Measurements from ENCODE around the gene SYT8. TPM values are rescaled to one million over a fixed set of nuclear protein-coding genes. Genes with fewer than 3 reads are reported as not detected.

Gene SYT8
- total and polyA plus RNA-seq, 2 experiments from 2014 or later = not detected

- Histone ChIP-seq H3K4me1 (ENCODE audit: insufficient read depth) (no peaks in the 10 kb centered on the region), H3F3A (ENCODE audit: insufficient read depth) (no peaks in the 10 kb centered on the region), H3K36me3 (ENCODE audit: low read depth) (no peaks in the 10 kb centered on the region), H3K4me3 (no peak overlapping the region), H3K9ac (no peak overlapping the region), H3K27ac (no peak overlapping the region), H3K9me2 (ENCODE audit: insufficient read depth) (no peaks in the 10 kb centered on the region), H2AFZ (no peak overlapping the region), H4K20me1 (ENCODE audit: insufficient read depth) (no peaks in the 10 kb centered on the region), H3K79me2 (ENCODE audit: insufficient read depth) (no peaks in the 10 kb centered on the region), H3K9me3 (ENCODE audit: low read depth) (no peaks in the 10 kb centered on the region), H3K4me2 (ENCODE audit: unreplicated experiment) (no peak overlapping the region), H3K27me3 (replicated peaks; ENCODE audit: insufficient read depth) (no peaks in the 10 kb centered on the region)
- no peak for DNase-seq
- TF ChIP-seq EZH2phosphoT487 (IDR thresholded peaks at IDR 0.05; ENCODE audit: insufficient read depth, low read depth) (no peak), EZH2 (IDR thresholded peaks at IDR 0.05; ENCODE audit: insufficient read depth, poor library complexity, severe bottlenecking) (no peak)
- in situ Hi-C loops (cut with MboI) = loop anchor here (25.0 kb wide), 1 partner anchor 307 kb away; the partner anchor contains the start of genes INS and TH
- 68 to 75% methylated on average over 25 to 26 of the region's 26 CpGs for WGBS, 2 experiments (ENCODE audit: low coverage in 1 of 2, low lambda C conversion rate in 2 of 2, missing lambda C conversion rate in 2 of 2)
Observed at GRCh38 chr11:1854949-1855885, 20.4 kb downstream of the SYT8 start.

- no peaks in the 10 kb centered on the region for H3K9me3 ChIP-seq (ENCODE audit: low read depth)
- no peak overlapping the region for H3K4me3 ChIP-seq
- no peak overlapping the region for H3K27ac ChIP-seq
- H3K4me1 ChIP-seq (ENCODE audit: insufficient read depth) = no peaks in the 10 kb centered on the region
- DNase-seq = no peak
- H3K36me3 ChIP-seq (ENCODE audit: low read depth) = no peaks in the 10 kb centered on the region
- no peaks in the 10 kb centered on the region for H3K9me2 ChIP-seq (ENCODE audit: insufficient read depth)
- H3K4me2 ChIP-seq (ENCODE audit: unreplicated experiment) = no peak overlapping the region
- no peak overlapping the region for H2AFZ ChIP-seq
- no peak overlapping the region for H3K9ac ChIP-seq
- no peaks in the 10 kb centered on the region for H4K20me1 ChIP-seq (ENCODE audit: insufficient read depth)
- H3K79me2 ChIP-seq (ENCODE audit: insufficient read depth) = no peaks in the 10 kb centered on the region
- no peaks in the 10 kb centered on the region for H3F3A ChIP-seq (ENCODE audit: insufficient read depth)
- in situ Hi-C loops (cut with MboI) = loop anchor here (25.0 kb wide), 1 partner anchor 306 kb away; the partner anchor contains the start of genes INS and TH
- TF ChIP-seq EZH2 (IDR thresholded peaks at IDR 0.05; ENCODE audit: insufficient read depth, poor library complexity, severe bottlenecking) = no peak
- no peak for TF ChIP-seq EZH2phosphoT487 (IDR thresholded peaks at IDR 0.05; ENCODE audit: insufficient read depth, low read depth)
- 0 out of 2 replicates have a peak, but pooled peaks cover 4% of the 10 kb centered on the region for H3K27me3 ChIP-seq (replicated peaks; ENCODE audit: insufficient read depth)
- 78 to 83% methylated on average over 8 to 11 of the region's 11 CpGs for WGBS, 2 experiments (ENCODE audit: low coverage in 1 of 2, low lambda C conversion rate in 2 of 2, missing lambda C conversion rate in 2 of 2)
Observed at GRCh38 chr11:1855886-1856265, 21.1 kb downstream of the SYT8 start.

GRCh38 chr11:1856306-1857005 is 21.7 kb downstream of the SYT8 start:
- no peaks in the 10 kb centered on the region for H3K79me2 ChIP-seq (ENCODE audit: insufficient read depth)
- H3K4me3 ChIP-seq = no peak overlapping the region
- WGBS, 2 experiments (ENCODE audit: low coverage in 1 of 2, low lambda C conversion rate in 2 of 2, missing lambda C conversion rate in 2 of 2) = 57 to 67% methylated on average over 13 of the region's 13 CpGs
- H3K27ac ChIP-seq = no peak overlapping the region
- H3K4me2 ChIP-seq (ENCODE audit: unreplicated experiment) = no peak overlapping the region
- peaks cover 4% of the 10 kb centered on the region; the same call in 1 of the 2 replicates for H3K27me3 ChIP-seq (replicated peaks; ENCODE audit: insufficient read depth)
- TF ChIP-seq EZH2phosphoT487 (IDR thresholded peaks at IDR 0.05; ENCODE audit: insufficient read depth, low read depth) (no peak), EZH2 (IDR thresholded peaks at IDR 0.05; ENCODE audit: insufficient read depth, poor library complexity, severe bottlenecking) (no peak)
- DNase-seq = no peak
- H3K9me3 ChIP-seq (ENCODE audit: low read depth) = no peaks in the 10 kb centered on the region
- H3K9me2 ChIP-seq (ENCODE audit: insufficient read depth) = no peaks in the 10 kb centered on the region
- no peaks in the 10 kb centered on the region for H3F3A ChIP-seq (ENCODE audit: insufficient read depth)
- in situ Hi-C loops (cut with MboI) = loop anchor here (25.0 kb wide), 1 partner anchor 306 kb away; the partner anchor contains the start of genes INS and TH
- H4K20me1 ChIP-seq (ENCODE audit: insufficient read depth) = no peaks in the 10 kb centered on the region
- no peaks in the 10 kb centered on the region for H3K4me1 ChIP-seq (ENCODE audit: insufficient read depth)
- H3K36me3 ChIP-seq (ENCODE audit: low read depth) = no peaks in the 10 kb centered on the region
- H2AFZ ChIP-seq = no peak overlapping the region
- no peak overlapping the region for H3K9ac ChIP-seq

GRCh38 chr11:1857064-1857463 is 22.3 kb downstream of the SYT8 start:
- Histone ChIP-seq H4K20me1 (ENCODE audit: insufficient read depth) (no peaks in the 10 kb centered on the region), H3K27ac (no peak overlapping the region), H3K9me3 (ENCODE audit: low read depth) (no peaks in the 10 kb centered on the region), H3F3A (ENCODE audit: insufficient read depth) (no peaks in the 10 kb centered on the region), H3K79me2 (ENCODE audit: insufficient read depth) (no peaks in the 10 kb centered on the region), H3K27me3 (replicated peaks; ENCODE audit: insufficient read depth) (peaks cover 4% of the 10 kb centered on the region; the same call in 1 of the 2 replicates), H3K4me1 (ENCODE audit: insufficient read depth) (no peaks in the 10 kb centered on the region), H3K36me3 (ENCODE audit: low read depth) (no peaks in the 10 kb centered on the region), H3K9ac (no peak overlapping the region), H3K4me2 (ENCODE audit: unreplicated experiment) (no peak overlapping the region), H3K4me3 (no peak overlapping the region), H2AFZ (no peak overlapping the region), H3K9me2 (ENCODE audit: insufficient read depth) (no peaks in the 10 kb centered on the region)
- no peak for DNase-seq
- TF ChIP-seq EZH2 (IDR thresholded peaks at IDR 0.05; ENCODE audit: insufficient read depth, poor library complexity, severe bottlenecking) (no peak), EZH2phosphoT487 (IDR thresholded peaks at IDR 0.05; ENCODE audit: insufficient read depth, low read depth) (no peak)
- 73 to 79% methylated on average over 11 of the region's 11 CpGs for WGBS, 2 experiments (ENCODE audit: low coverage in 1 of 2, low lambda C conversion rate in 2 of 2, missing lambda C conversion rate in 2 of 2)
- in situ Hi-C loops (cut with MboI) = loop anchor here (25.0 kb wide), 1 partner anchor 305 kb away; the partner anchor contains the start of genes INS and TH

All from GM23248 (cell line).